Activated B cell treated with CpG ODN at 0.5 μM for 24 hours (primary cell): ENCODE measurements around the gene UBE2I. TPM values are rescaled to one million over a fixed set of nuclear protein-coding genes. Genes with fewer than 3 reads are reported as not detected.

Experiments used
- ATAC-seq: fragments of 200-7000 bp; cut with Tn5 transposase; one replicate; pipeline ENCODE4 v1.10.0; 2021; ENCODE audit warnings: low read depth, mild to moderate bottlenecking, moderate library complexity
- CTCF ChIA-PET: fragments of 350-600 bp; sonication (Branson Sonifier 250); formaldehyde crosslinking; loops from one replicate; lab custom pipeline; 2021; ENCODE audit warnings: antibody characterized with exemption; lab: Charles Lee
- POLR2A ChIA-PET: fragments of 350-600 bp; sonication (Branson Sonifier 250); formaldehyde crosslinking; loops from one replicate; lab custom pipeline; 2021; ENCODE audit warnings: antibody characterized with exemption; lab: Charles Lee
- DNase-seq: peaks from one replicate; pipeline ENCODE4 v3.0.0; 2022
- H3K27ac Mint-ChIP-seq: one replicate; pipeline ENCODE4 v1.8.0; 2020; ENCODE audit warnings: mixed read lengths
- H3K27me3 Mint-ChIP-seq: one replicate; pipeline ENCODE4 v1.8.0; 2021; ENCODE audit warnings: mixed read lengths
- H3K36me3 Mint-ChIP-seq: one replicate; pipeline ENCODE4 v1.8.0; 2021; ENCODE audit warnings: low read depth, mixed read lengths
- H3K4me1 Mint-ChIP-seq: one replicate; pipeline ENCODE4 v1.8.0; 2021; ENCODE audit warnings: mixed read lengths
- H3K4me3 Mint-ChIP-seq: one replicate; pipeline ENCODE4 v1.8.0; 2020; ENCODE audit warnings: mild to moderate bottlenecking, mixed read lengths
- H3K9me3 Mint-ChIP-seq: one replicate; pipeline ENCODE4 v1.8.0; 2020; ENCODE audit warnings: mixed read lengths
- CTCF ChIP-seq: fragments of 200-600 bp; IDR thresholded peaks from one replicate; pipeline ENCODE4 v1.8.0; 2022; ENCODE audit warnings: antibody characterized with exemption, mild to moderate bottlenecking
- intact Hi-C: fragments of 100-400 bp; cut with micrococcal nuclease; formaldehyde crosslinking; loops from one replicate; pipeline ENCODE4 v1.15.1; 2024
- total RNA-seq: library from RNA; stranded (reverse); gene quantifications from 2 replicates; pipeline ENCODE4 v1.2.3, GENCODE V29; 2022

UBE2I gene
- total RNA-seq, 1 donor from 2014 or later: 240 TPM

DNA sequence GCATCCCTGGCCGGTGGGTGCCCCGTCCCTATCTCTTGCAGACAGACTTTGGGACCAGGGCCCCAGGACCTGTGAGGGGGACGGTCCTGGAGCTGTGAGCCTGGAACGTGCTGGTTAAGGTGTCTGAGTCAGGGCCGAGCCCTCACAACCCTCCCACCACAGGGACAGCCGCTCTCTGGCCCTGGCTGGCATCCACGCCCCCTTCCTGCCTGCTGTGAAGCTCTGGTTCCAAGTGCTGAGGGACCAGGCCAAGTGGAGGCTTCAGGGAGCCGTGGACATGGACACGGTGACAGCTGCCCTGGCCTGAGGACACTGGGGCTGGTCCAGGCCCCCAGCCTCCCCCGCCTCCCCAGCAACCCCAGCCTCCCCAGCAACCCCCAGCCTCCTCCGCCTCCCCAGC, 35.7 kb downstream of the UBE2I start:
- H3K27ac Mint-ChIP-seq: no peak overlapping the region
- TF ChIP-seq CTCF: no peak
- ChIA-PET POLR2A (interaction anchor here (0.6 to 1.4 kb wide), 2 partner anchors 36 to 361 kb away, joined by 3 read pairs; partner anchors contain the start of genes MAPK8IP3 and UBE2I), CTCF (no interaction called here)
- no peaks in the 10 kb centered on the region for H3K9me3 Mint-ChIP-seq
- no peak overlapping the region for H3K4me3 Mint-ChIP-seq
- H3K36me3 Mint-ChIP-seq: peaks cover 18% of the 10 kb centered on the region
- DNase-seq: no peak
- no peak for ATAC-seq
- intact Hi-C loops: no loop called here
- no peaks in the 10 kb centered on the region for H3K27me3 Mint-ChIP-seq
- peaks cover 20% of the 10 kb centered on the region for H3K4me1 Mint-ChIP-seq

GRCh38 chr16:1345651-1346421, 36.4 kb downstream of the UBE2I start:
- ChIA-PET CTCF (no interaction called here), POLR2A (interaction anchor here (1.4 kb wide), 1 partner anchor 36 kb away, joined by 3 read pairs; the partner anchor contains the start of gene UBE2I)
- Mint-ChIP-seq H3K4me1 (peaks cover 27% of the 10 kb centered on the region), H3K4me3 (no peak overlapping the region), H3K36me3 (peaks cover 21% of the 10 kb centered on the region), H3K27ac (no peak overlapping the region), H3K27me3 (no peaks in the 10 kb centered on the region), H3K9me3 (no peaks in the 10 kb centered on the region)
- no peak for ATAC-seq
- no peak for DNase-seq
- no peak for TF ChIP-seq CTCF
- intact Hi-C loops: no loop called here

DNA sequence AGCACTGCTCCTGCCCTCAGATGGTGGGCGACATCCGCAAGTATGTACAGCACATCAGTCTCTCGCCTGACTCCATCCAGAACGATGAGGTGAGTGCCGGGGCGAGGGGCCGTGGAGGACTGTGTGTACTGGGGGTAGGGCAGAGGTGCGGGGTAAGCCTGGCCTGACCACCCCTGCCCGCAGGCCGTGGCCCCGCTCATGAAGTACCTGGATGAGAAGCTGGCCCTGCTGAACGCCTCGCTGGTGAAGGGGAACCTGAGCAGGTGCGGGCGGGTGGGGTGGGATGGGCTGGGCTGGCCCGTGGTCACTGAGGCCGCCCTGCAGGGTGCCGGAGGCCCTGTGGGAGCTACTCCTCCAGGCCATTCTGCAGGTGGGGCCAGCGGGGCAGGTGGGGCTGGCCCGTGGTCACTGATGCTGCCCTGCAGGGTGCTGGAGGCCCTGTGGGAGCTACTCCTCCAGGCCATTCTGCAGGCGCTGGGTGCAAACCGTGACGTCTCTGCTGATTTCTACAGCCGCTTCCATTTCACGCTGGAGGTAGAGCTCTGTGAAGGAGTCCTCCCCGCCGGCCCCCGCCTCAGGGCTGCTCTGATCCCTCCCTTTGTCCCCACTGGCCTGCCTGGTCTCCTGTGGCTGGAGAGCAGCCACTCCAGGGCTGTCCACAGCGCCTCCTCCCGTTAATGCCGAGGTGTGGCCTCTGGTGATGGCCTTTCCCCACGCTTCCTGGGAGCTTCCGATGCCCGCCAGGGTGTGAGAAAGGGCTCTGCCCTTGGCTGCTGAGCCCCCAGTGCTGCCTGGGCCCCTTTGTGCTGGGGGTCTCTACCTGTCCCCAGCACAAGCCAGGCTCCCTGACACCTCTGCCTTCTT, 37.2 kb downstream of the UBE2I start:
- Mint-ChIP-seq H3K4me1 (peaks cover 31% of the 10 kb centered on the region), H3K36me3 (peaks cover 21% of the 10 kb centered on the region), H3K4me3 (no peak overlapping the region), H3K27ac (no peak overlapping the region), H3K27me3 (no peaks in the 10 kb centered on the region), H3K9me3 (no peaks in the 10 kb centered on the region)
- intact Hi-C loops: no loop called here
- CTCF ChIA-PET: no interaction called here
- no peak for DNase-seq
- ATAC-seq: no peak
- POLR2A ChIA-PET: no interaction called here
- TF ChIP-seq CTCF: no peak

- TF ChIP-seq CTCF: no peak
- CTCF ChIA-PET: no interaction called here
These were observed 37.9 kb downstream of the UBE2I start for GRCh38 chr16:1347286-1347855.

More at GRCh38 chr16:1347286-1347855, 37.9 kb downstream of the UBE2I start:
- no peaks in the 10 kb centered on the region for H3K27me3 Mint-ChIP-seq
- H3K36me3 Mint-ChIP-seq: peaks cover 21% of the 10 kb centered on the region
- no peaks in the 10 kb centered on the region for H3K9me3 Mint-ChIP-seq
- DNase-seq: no peak
- no peak overlapping the region for H3K4me3 Mint-ChIP-seq
- POLR2A ChIA-PET: interaction anchor here (0.8 kb wide), 1 partner anchor 17 kb away, joined by 5 read pairs; no protein-coding TSS in a partner anchor
- no peak for ATAC-seq
- H3K27ac Mint-ChIP-seq: no peak overlapping the region
- H3K4me1 Mint-ChIP-seq: peaks cover 28% of the 10 kb centered on the region
- intact Hi-C loops: no loop called here
